ENCODE data around the gene KCNH2. TPM values are rescaled to one million over a fixed set of nuclear protein-coding genes. Genes with fewer than 3 reads are reported as not detected.

The KCNH2 gene
- total and polyA plus RNA-seq, 2 of the 8 experiments (the other 6 are each of a cell fraction or from before 2014, with no cell fraction given) = 8.0 to 15.0 TPM

DNA sequence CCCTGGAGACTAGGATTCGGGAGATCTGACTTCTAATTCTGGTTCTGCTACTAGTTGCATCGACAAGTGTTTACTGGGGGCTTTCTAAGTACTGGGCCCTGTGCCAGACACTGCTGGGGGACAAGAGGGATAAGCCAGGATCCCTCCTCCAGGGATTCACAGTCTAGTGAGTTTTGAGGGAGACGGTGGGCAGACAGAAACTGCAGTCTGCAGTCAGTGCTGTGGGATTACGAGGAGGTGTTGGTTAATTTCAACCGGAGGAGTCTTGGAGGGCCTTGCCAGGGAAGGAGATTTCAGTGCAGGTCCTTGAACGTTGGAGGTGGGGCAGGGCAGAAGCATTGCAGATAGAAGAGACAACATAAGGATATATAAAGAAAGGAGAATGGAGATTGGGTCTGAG, 3.5 kb upstream of the KCNH2 start:
- H2BK15ac ChIP-seq (ENCODE audit: low read length) = no peak overlapping the region; the same call in 1 of the 2 replicates
- H3K4me2 ChIP-seq (ENCODE audit: insufficient read depth in 1 of 2, low read depth in 2 of 2, low read length in 2 of 2) = no peak overlapping the region
- H3K4me1 ChIP-seq (replicated peaks in 1 of 4; ENCODE audit: control insufficient read depth in 3 of 4, insufficient read depth in 4 of 4, low read length in 3 of 4) = peaks cover 11 to 26% (median 22%) of the 10 kb centered on the region in 4 experiments
- no peak overlapping the region for H2BK20ac ChIP-seq (ENCODE audit: low read length)
- no peaks in the 10 kb centered on the region for H3K36me3 ChIP-seq (ENCODE audit: control insufficient read depth in 2 of 4, insufficient read depth in 4 of 4, low read length in 3 of 4)
- H3K4ac ChIP-seq (replicated peaks; ENCODE audit: insufficient read length, low read depth, low read length) = no peak overlapping the region
- H3K79me1 ChIP-seq (ENCODE audit: low read depth, low read length) = no peaks in the 10 kb centered on the region
- H3K14ac ChIP-seq (ENCODE audit: insufficient read length) = no peak overlapping the region
- H3K56ac ChIP-seq (replicated peaks; ENCODE audit: insufficient read length, low read depth, low read length) = no peak overlapping the region
- no peak overlapping the region for H2BK120ac ChIP-seq (replicated peaks; ENCODE audit: low read depth, low read length)
- no peak overlapping the region for H3K23ac ChIP-seq (ENCODE audit: insufficient read length)
- no peaks in the 10 kb centered on the region for H3K9me3 ChIP-seq (ENCODE audit: insufficient read depth in 2 of 2, low read depth in 1 of 2, low read length in 1 of 2)
- H4K5ac ChIP-seq (ENCODE audit: insufficient read length, low read depth, low read length) = no peak overlapping the region
- 71% methylated on average over 6 of the region's 6 CpGs; no CpG with 5 or more reads in 1 of the 2 experiments for WGBS, 2 experiments (ENCODE audit: extremely low coverage in 1 of 2, insufficient coverage in 1 of 2, insufficient read length in 1 of 2, insufficient replicate concordance in 2 of 2, low coverage in 1 of 2, low lambda C conversion rate in 2 of 2, missing lambda C conversion rate in 1 of 2)
- H4K8ac ChIP-seq (ENCODE audit: extremely low read depth, insufficient read depth, low read length) = no peak overlapping the region
- H2AK5ac ChIP-seq (ENCODE audit: low read depth, low read length) = no peak overlapping the region
- no peak overlapping the region for H3K9ac ChIP-seq (replicated peaks in 1 of 4; ENCODE audit: extremely low read depth in 1 of 4, low read depth in 3 of 4, low read length in 3 of 4)
- POLR2A ChIA-PET (ENCODE audit: partially characterized antibody) = no interaction called here
- H3K27ac ChIP-seq (ENCODE audit: low read depth, low read length) = no peak overlapping the region
- no peak overlapping the region for H4K91ac ChIP-seq (replicated peaks; ENCODE audit: insufficient read length, low read length)
- H2AFZ ChIP-seq (ENCODE audit: low read length) = no peak overlapping the region
- no peak for DNase-seq (ENCODE audit: low read depth in 1 of 2, low spot score in 2 of 2)
- H3K79me2 ChIP-seq (ENCODE audit: control insufficient read depth in 1 of 2, insufficient read depth in 2 of 2, low read length in 2 of 2) = no peaks in the 10 kb centered on the region
- H2BK5ac ChIP-seq (ENCODE audit: low read depth, low read length) = no peak overlapping the region
- no peak overlapping the region for H3K4me3 ChIP-seq (ENCODE audit: extremely low read depth in 1 of 4, insufficient read depth in 2 of 4, low read depth in 3 of 4, low read length in 4 of 4)
- peaks cover 2 to 5% of the 10 kb centered on the region in 2 experiments for H4K20me1 ChIP-seq (replicated peaks in 1 of 2; ENCODE audit: control insufficient read depth in 1 of 2, insufficient read depth in 2 of 2, low read length in 2 of 2)
- FAIRE-seq = no peak
- CTCF ChIA-PET (ENCODE audit: partially characterized antibody) = interaction anchor here (3.4 to 27.0 kb wide), 3 partner anchors 18 to 37 kb away, joined by 11 to 797 read pairs (median 51); no protein-coding TSS in a partner anchor
- H3K23me2 ChIP-seq (ENCODE audit: low read depth, low read length) = peaks cover 13% of the 10 kb centered on the region
- no peak overlapping the region for H3K18ac ChIP-seq (ENCODE audit: extremely low read depth, low read length)
- H3K27me3 ChIP-seq (replicated peaks in 1 of 4; ENCODE audit: control insufficient read depth in 3 of 4, extremely low read depth in 1 of 4, insufficient read depth in 3 of 4, low read length in 3 of 4) = peaks cover 2 to 25% (median 17%) of the 10 kb centered on the region in 4 experiments
- H2BK12ac ChIP-seq (ENCODE audit: low read depth, low read length) = no peak overlapping the region
- TF ChIP-seq PHF8 (conservative IDR thresholded peaks at IDR 0.05; ENCODE audit: low read depth, low read length) (no peak), SIN3A (conservative IDR thresholded peaks at IDR 0.05 in 1 of 2, IDR thresholded peaks at IDR 0.05 in 1 of 2; ENCODE audit: low read depth in 1 of 2, low read length in 2 of 2) (no peak), YY1 (IDR thresholded peaks at IDR 0.05; ENCODE audit: low read depth, low read length) (no peak), RAD21 (IDR thresholded peaks at IDR 0.05 in 1 of 2, conservative IDR thresholded peaks at IDR 0.05 in 1 of 2; ENCODE audit: low read depth in 2 of 2, low read length in 2 of 2) (no peak), EP300 (IDR thresholded peaks at IDR 0.05; ENCODE audit: borderline replicate concordance in 1 of 2, low read depth in 2 of 2, low read length in 2 of 2) (no peak), HDAC6 (IDR thresholded peaks at IDR 0.05; ENCODE audit: low read depth, low read length) (no peak), HDAC2 (IDR thresholded peaks at IDR 0.05; ENCODE audit: borderline replicate concordance in 1 of 2, low read depth in 2 of 2, low read length in 2 of 2) (no peak), CHD2 (IDR thresholded peaks at IDR 0.05; ENCODE audit: low read length) (no peak), MAFK (IDR thresholded peaks at IDR 0.05; ENCODE audit: low read depth, low read length) (no peak), RNF2 (IDR thresholded peaks at IDR 0.05; ENCODE audit: borderline replicate concordance, low read depth, low read length, missing control alignments, poor library complexity, severe bottlenecking) (no peak), ASH2L (IDR thresholded peaks at IDR 0.05; ENCODE audit: low read length) (no peak)
- TF ChIP-seq, protein P1, sequence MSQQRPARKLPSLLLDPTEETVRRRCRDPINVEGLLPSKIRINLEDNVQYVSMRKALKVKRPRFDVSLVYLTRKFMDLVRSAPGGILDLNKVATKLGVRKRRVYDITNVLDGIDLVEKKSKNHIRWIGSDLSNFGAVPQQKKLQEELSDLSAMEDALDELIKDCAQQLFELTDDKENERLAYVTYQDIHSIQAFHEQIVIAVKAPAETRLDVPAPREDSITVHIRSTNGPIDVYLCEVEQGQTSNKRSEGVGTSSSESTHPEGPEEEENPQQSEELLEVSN (IDR thresholded peaks at IDR 0.05) = no peak

All from H1 (cell line).